Pancreas (tissue), 10 donors: ENCODE data around the gene DKK3. TPM values are rescaled to one million over a fixed set of nuclear protein-coding genes. Genes with fewer than 3 reads are reported as not detected.
"Not testable (repeated sequence)": the region's sequence is repeated elsewhere in the genome, so short reads cannot be mapped to it uniquely, and the experiment has no call there.

Source experiments
- ATAC-seq, 4 donors: fragments of 200-7000 bp; cut with Tn5 transposase; one replicate each; pipeline versions ENCODE4 v1.8.0 to v1.9.1; 2020; ENCODE audit warnings: mild to moderate bottlenecking in 4 of 4, moderate library complexity in 4 of 4
- DNase-seq, 6 donors: peaks; one replicate each; pipeline ENCODE4 v3.0.0-alpha.2; 2020
- FAIRE-seq: peaks from 2 replicates; lab custom pipeline; 2012; peaks lifted over from hg19 to GRCh38; lab: Jason Lieb, UNC
- H3K27ac ChIP-seq, 4 donors: fragments of 200-600 bp; sonication (generic); 1 replicate in 3 of 4; 2 replicates in 1 of 4; pipeline versions ENCODE4 v1.5.0 to v1.8.0; 2020
- H3K27me3 ChIP-seq, 4 donors: fragments of 200-600 bp; one replicate each; pipeline ENCODE4 v1.8.0; 2021
- H3K36me3 ChIP-seq, 3 donors: fragments of 200-600 bp; sonication (generic) in 1 of 3; one replicate each; pipeline versions ENCODE4 v1.5.0 to v1.8.0; 2020 to 2021
- H3K4me1 ChIP-seq, 3 donors: fragments of 200-600 bp; one replicate each; pipeline ENCODE4 v1.8.0; 2021
- H3K4me3 ChIP-seq, 4 donors: fragments of 200-600 bp; sonication (generic) in 2 of 4; one replicate each; pipeline versions ENCODE4 v1.5.0 to v1.8.0; 2020 to 2021
- H3K9me3 ChIP-seq, 4 donors: fragments of 200-600 bp; one replicate each; pipeline ENCODE4 v1.8.0; 2021
- WGBS, 2 donors: extraction: QIAGEN DNeasy Blood & Tissue Kit; methylation state at CpG; one replicate each; pipeline ENCODE4 v1.1.7; 2013; 5-methylcytosine and 5-hydroxymethylcytosine counted together
- intact Hi-C, 3 donors: fragments of 100-400 bp; cut with DNase I; formaldehyde crosslinking; loops; one replicate each; pipeline versions ENCODE4 v1.11.1 to v1.14.2; 2022
- polyA plus RNA-seq, 2 donors: library from polyadenylated mRNA; stranded (reverse); fragments of 200-250 nt; gene quantifications; one replicate each; pipeline ENCODE4 v1.2.3, GENCODE V29; 2013
- total RNA-seq, 6 donors: library from RNA; stranded (reverse); fragmentation: NEBNext Ultra II Directional in 4 of 6; extraction: Animal tissue kit (Norgen Biotek cat#: 25700) in 4 of 6; gene quantifications; one replicate each; pipeline versions ENCODE4 v1.2.1 to v1.2.4, GENCODE V29; 2021 to 2023
- TF ChIP-seq, protein P1 (sequence below), 4 donors: fragments of 200-600 bp; sonication (generic) in 3 of 4; IDR thresholded peaks; one replicate each; pipeline versions ENCODE4 v1.5.0 to v1.8.0; 2021; ENCODE audit warnings: antibody characterized with exemption in 4 of 4
- donor health status: healthy with polysubstance abuse.
- donor health status: DM: no; HTN: no; CAD: no; lungs with moderate emphysema.
- donor health status: DM: no; HTN: no; CAD: no.
- donor health status: control.
- donor health status: control.
- donor health status: Bipolar disorder and iron deficiency.
- donor health status: DM: yes; HTN: yes; CAD: no.
- donor health status: DM: no; HTN: no; CAD: no.
- donor health status: DM: no; HTN: no; CAD: no.
- donor health status: DM: yes; HTN: yes; CAD: no.

DKK3 gene
- total and polyA plus RNA-seq, 8 donors, result 2.7 to 10.5 (median 5.8) TPM

DNA sequence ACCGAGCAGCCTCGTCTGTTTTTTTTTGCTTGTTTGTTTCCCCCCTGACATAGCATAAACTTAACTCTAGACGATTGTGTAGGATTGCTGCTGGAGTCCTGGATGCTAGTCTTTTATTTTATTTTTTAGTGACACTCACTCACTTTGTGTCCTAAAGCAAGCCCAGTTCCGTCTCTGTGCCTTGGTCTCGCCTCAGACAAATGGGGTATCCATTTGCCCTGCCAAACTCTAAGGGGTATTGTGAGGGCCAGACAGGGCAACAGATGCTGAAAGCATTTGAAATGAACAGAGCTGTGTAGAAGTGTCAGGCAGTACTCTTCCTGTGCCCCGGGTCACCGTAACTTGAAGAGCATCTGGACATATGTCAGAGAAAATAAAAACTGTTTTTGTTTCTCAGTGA lies 34.8 kb upstream of the DKK3 start:
- no peak overlapping the region for H3K27ac ChIP-seq
- no peaks in the 10 kb centered on the region for H3K36me3 ChIP-seq
- H3K9me3 ChIP-seq, result no peaks in the 10 kb centered on the region
- TF ChIP-seq, protein P1, sequence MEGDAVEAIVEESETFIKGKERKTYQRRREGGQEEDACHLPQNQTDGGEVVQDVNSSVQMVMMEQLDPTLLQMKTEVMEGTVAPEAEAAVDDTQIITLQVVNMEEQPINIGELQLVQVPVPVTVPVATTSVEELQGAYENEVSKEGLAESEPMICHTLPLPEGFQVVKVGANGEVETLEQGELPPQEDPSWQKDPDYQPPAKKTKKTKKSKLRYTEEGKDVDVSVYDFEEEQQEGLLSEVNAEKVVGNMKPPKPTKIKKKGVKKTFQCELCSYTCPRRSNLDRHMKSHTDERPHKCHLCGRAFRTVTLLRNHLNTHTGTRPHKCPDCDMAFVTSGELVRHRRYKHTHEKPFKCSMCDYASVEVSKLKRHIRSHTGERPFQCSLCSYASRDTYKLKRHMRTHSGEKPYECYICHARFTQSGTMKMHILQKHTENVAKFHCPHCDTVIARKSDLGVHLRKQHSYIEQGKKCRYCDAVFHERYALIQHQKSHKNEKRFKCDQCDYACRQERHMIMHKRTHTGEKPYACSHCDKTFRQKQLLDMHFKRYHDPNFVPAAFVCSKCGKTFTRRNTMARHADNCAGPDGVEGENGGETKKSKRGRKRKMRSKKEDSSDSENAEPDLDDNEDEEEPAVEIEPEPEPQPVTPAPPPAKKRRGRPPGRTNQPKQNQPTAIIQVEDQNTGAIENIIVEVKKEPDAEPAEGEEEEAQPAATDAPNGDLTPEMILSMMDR (IDR thresholded peaks at IDR 0.05), result no peak
- H3K27me3 ChIP-seq, result no peaks in the 10 kb centered on the region
- DNase-seq (no peak), FAIRE-seq (no peak), ATAC-seq (no peak)
- H3K4me3 ChIP-seq, result no peak overlapping the region
- intact Hi-C loops, result loop anchor here in 2 of 3 donors (5.0 to 10.0 kb wide), 3 partner anchors 106 to 248 kb away; no protein-coding TSS in a partner anchor
- peaks cover 4 to 12% (median 5%) of the 10 kb centered on the region in 3 donors for H3K4me1 ChIP-seq
- WGBS, 2 donors, result 82 to 86% methylated on average over 7 of the region's 7 CpGs

- no peak for DNase-seq
- TF ChIP-seq, protein P1 (IDR thresholded peaks at IDR 0.05), result no peak
- Histone ChIP-seq H3K27me3 (no peaks in the 10 kb centered on the region), H3K36me3 (no peaks in the 10 kb centered on the region), H3K4me1 (peaks cover 4 to 12% (median 5%) of the 10 kb centered on the region in 3 donors), H3K4me3 (no peak overlapping the region), H3K27ac (no peak overlapping the region), H3K9me3 (no peaks in the 10 kb centered on the region)
- intact Hi-C loops, result loop anchor here in 2 of 3 donors (5.0 to 10.0 kb wide), 3 partner anchors 105 to 247 kb away; no protein-coding TSS in a partner anchor
- ATAC-seq, result no peak
- no peak for FAIRE-seq
- WGBS, 2 donors, result 63 to 65% methylated on average over 7 of the region's 7 CpGs
Measured at GRCh38 chr11:12042215-12042676, 33.8 kb upstream of the DKK3 start.

- H3K9me3 ChIP-seq, H3K27me3 ChIP-seq, DNase-seq, ATAC-seq, FAIRE-seq, H3K27ac ChIP-seq, H3K36me3 ChIP-seq, H3K4me3 ChIP-seq: not testable (repeated sequence)
- 91 to 98% methylated on average over 5 of the region's 5 CpGs for WGBS, 2 donors
- intact Hi-C loops, result loop anchor here in 2 of 3 donors (5.0 to 10.0 kb wide), 3 partner anchors 103 to 246 kb away; no protein-coding TSS in a partner anchor
- H3K4me1 ChIP-seq, result peaks cover 4 to 12% (median 5%) of the 10 kb centered on the region in 3 donors
Measured at GRCh38 chr11:12040719-12041118, 32.3 kb upstream of the DKK3 start.

GRCh38 chr11:12032968-12033367 lies 24.5 kb upstream of the DKK3 start:
- FAIRE-seq (no peak), ATAC-seq (no peak), DNase-seq (no peak)
- intact Hi-C loops, result no loop called here
- TF ChIP-seq, protein P1 (IDR thresholded peaks at IDR 0.05), result no peak
- H3K27me3 ChIP-seq, result no peaks in the 10 kb centered on the region
- no peaks in the 10 kb centered on the region for H3K4me1 ChIP-seq
- WGBS, 2 donors, result 54 to 60% methylated on average over 2 of the region's 2 CpGs
- no peak overlapping the region for H3K27ac ChIP-seq
- no peak overlapping the region for H3K4me3 ChIP-seq
- no peaks in the 10 kb centered on the region for H3K9me3 ChIP-seq
- no peaks in the 10 kb centered on the region for H3K36me3 ChIP-seq

- WGBS, 2 donors, result 79 to 87% methylated on average over 4 of the region's 4 CpGs
- FAIRE-seq (no peak), DNase-seq (no peak), ATAC-seq (no peak)
- no peak overlapping the region for H3K4me3 ChIP-seq
- H3K36me3 ChIP-seq, result no peaks in the 10 kb centered on the region
- no peak overlapping the region for H3K27ac ChIP-seq
- TF ChIP-seq, protein P1 (IDR thresholded peaks at IDR 0.05), result no peak
- H3K4me1 ChIP-seq, result no peaks in the 10 kb centered on the region
- H3K27me3 ChIP-seq, result no peaks in the 10 kb centered on the region
- intact Hi-C loops, result no loop called here
- H3K9me3 ChIP-seq, result no peaks in the 10 kb centered on the region
Measured at GRCh38 chr11:12031856-12032544, 23.6 kb upstream of the DKK3 start.
